ENCODE measurements around the gene BCS1L. TPM values are rescaled to one million over a fixed set of nuclear protein-coding genes. Genes with fewer than 3 reads are reported as not detected.

Gene BCS1L
- total RNA-seq, 1 donor from 2014 or later, result 38.7 TPM

GRCh38 chr2:218658671-218659257, 719 bp upstream of the BCS1L start:
- ATAC-seq (peak; percentile 16), DNase-seq (ENCODE audit: low spot score) (no peak)

GRCh38 chr2:218659988-218660358, 490 bp downstream of the BCS1L start:
- DNase-seq (ENCODE audit: low spot score) (no peak), ATAC-seq (no peak)

GRCh38 chr2:218662377-218662776, 2.9 kb downstream of the BCS1L start:
- no peak for ATAC-seq
- no peak for DNase-seq (ENCODE audit: low spot score)

GRCh38 chr2:218662827-218663226, 3.3 kb downstream of the BCS1L start:
- no peak for ATAC-seq
- DNase-seq (ENCODE audit: low spot score), result no peak

- no peak for DNase-seq (ENCODE audit: low spot score)
- no peak for ATAC-seq
Observed at GRCh38 chr2:218663901-218664300, 4.4 kb downstream of the BCS1L start.

GRCh38 chr2:218664653-218665052, 5.2 kb downstream of the BCS1L start:
- DNase-seq (ENCODE audit: low spot score) (no peak), ATAC-seq (no peak)

- no peak for ATAC-seq
- no peak for DNase-seq (ENCODE audit: low spot score)
Observed at GRCh38 chr2:218671097-218671653, 11.7 kb downstream of the BCS1L start.

- DNase-seq (ENCODE audit: low spot score) (peak; percentile 87), ATAC-seq (peak; percentile 98)
Observed at GRCh38 chr2:218671654-218672566, 12.4 kb downstream of the BCS1L start, which contains the start of the genes RNF25 and STK36. TSS of gene RNF25 (minus strand) at chr2:218672002. CDS start at chr2:218671970, 32 bp downstream. TSS of gene STK36 (plus strand) at chr2:218672086. CDS start at chr2:218672830, 744 bp downstream.

- ATAC-seq (peak; percentile 31), DNase-seq (ENCODE audit: low spot score) (no peak)
Observed at GRCh38 chr2:218679119-218679518, 19.6 kb downstream of the BCS1L start.

GRCh38 chr2:218680061-218680460, 20.6 kb downstream of the BCS1L start:
- no peak for DNase-seq (ENCODE audit: low spot score)
- no peak for ATAC-seq

- ATAC-seq (peak; percentile 100), DNase-seq (ENCODE audit: low spot score) (peak; percentile 57)
Observed at GRCh38 chr2:218687400-218688060, 28.0 kb downstream of the BCS1L start.

GRCh38 chr2:218691234-218691633, 31.8 kb downstream of the BCS1L start:
- ATAC-seq (no peak), DNase-seq (ENCODE audit: low spot score) (no peak)

GRCh38 chr2:218694405-218695145, 35.1 kb downstream of the BCS1L start:
- DNase-seq (ENCODE audit: low spot score), result no peak
- no peak for ATAC-seq

- ATAC-seq (no peak), DNase-seq (ENCODE audit: low spot score) (no peak)
Observed at GRCh38 chr2:218698885-218699284, 39.4 kb downstream of the BCS1L start.

- ATAC-seq, result no peak
Observed at GRCh38 chr2:218701806-218702205, 42.3 kb downstream of the BCS1L start.

GRCh38 chr2:218703341-218703740, 43.9 kb downstream of the BCS1L start:
- no peak for ATAC-seq
- no peak for DNase-seq (ENCODE audit: low spot score)

More at GRCh38 chr2:218701806-218702205, 42.3 kb downstream of the BCS1L start:
- no peak for DNase-seq (ENCODE audit: low spot score)

- DNase-seq (ENCODE audit: low spot score) (no peak), ATAC-seq (no peak)
Observed at GRCh38 chr2:218708086-218708485, 48.6 kb downstream of the BCS1L start.

- DNase-seq (ENCODE audit: low spot score) (no peak), ATAC-seq (no peak)
Observed at GRCh38 chr2:218709908-218710307, 50.4 kb downstream of the BCS1L start.

GRCh38 chr2:218710334-218710686, 50.8 kb downstream of the BCS1L start:
- ATAC-seq (no peak), DNase-seq (ENCODE audit: low spot score) (no peak)

- peak; percentile 98 for ATAC-seq
Observed at GRCh38 chr2:218710687-218711549, 51.4 kb downstream of the BCS1L start, which contains the start of gene TTLL4. TSS of gene TTLL4 (plus strand) at chr2:218710835. CDS start at chr2:218737677, 26,842 bp downstream.

More at GRCh38 chr2:218710687-218711549, 51.4 kb downstream of the BCS1L start, which contains the start of gene TTLL4:
- peak; percentile 98 for DNase-seq (ENCODE audit: low spot score)
